ENCODE data around the gene CD2.

The CD2 gene

DNA sequence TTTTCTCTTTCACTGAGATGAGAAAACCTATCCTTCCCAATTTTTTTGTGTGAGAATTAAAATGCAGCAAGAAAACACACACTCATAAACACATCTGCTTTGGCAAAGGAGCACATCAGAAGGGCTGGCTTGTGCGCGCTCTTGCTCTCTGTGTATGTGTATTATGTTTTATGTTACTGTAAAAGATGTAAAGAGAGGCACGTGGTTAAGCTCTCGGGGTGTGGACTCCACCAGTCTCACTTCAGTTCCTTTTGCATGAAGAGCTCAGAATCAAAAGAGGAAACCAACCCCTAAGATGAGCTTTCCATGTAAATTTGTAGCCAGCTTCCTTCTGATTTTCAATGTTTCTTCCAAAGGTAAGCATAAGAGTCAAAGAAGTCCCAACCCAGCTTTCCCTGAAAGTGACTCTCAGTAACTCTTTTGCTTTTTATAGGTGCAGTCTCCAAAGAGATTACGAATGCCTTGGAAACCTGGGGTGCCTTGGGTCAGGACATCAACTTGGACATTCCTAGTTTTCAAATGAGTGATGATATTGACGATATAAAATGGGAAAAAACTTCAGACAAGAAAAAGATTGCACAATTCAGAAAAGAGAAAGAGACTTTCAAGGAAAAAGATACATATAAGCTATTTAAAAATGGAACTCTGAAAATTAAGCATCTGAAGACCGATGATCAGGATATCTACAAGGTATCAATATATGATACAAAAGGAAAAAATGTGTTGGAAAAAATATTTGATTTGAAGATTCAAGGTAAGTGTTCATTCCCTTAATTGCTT lies at the start of gene CD2:
TSS of gene CD2 (plus strand) at position 233 of the 780 bp plus-strand sequence. CDS start at position 296, 63 bp downstream.
- in situ Hi-C loops (cut with HindIII; ENCODE audit: low sequenced_read_pairs) = no loop called here

- in situ Hi-C loops (cut with HindIII; ENCODE audit: low sequenced_read_pairs) = no loop called here
Observed at GRCh38 chr1:116706123-116706522, 48.1 kb upstream of the CD2 start.

DNA sequence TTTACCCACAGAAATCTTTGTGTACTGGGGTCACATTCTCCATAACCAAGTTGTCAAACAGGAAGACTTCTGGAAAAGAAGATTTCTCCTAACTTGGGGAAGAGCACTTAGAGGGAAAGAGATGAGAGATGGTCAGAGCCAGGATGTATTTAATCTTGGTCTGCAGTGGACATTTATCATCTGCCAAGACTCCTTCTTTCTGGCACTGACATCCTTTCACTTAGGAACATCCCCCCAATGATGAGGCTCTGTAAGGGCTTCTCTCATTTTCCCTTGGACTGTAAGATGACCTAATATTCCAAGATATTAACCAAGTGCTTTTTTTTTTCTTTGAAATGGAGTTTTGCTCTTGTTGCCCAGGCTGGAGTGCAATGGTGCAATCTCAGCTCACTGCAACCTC lies 47.4 kb upstream of the CD2 start:
- in situ Hi-C loops (cut with HindIII; ENCODE audit: low sequenced_read_pairs) = no loop called here

DNA sequence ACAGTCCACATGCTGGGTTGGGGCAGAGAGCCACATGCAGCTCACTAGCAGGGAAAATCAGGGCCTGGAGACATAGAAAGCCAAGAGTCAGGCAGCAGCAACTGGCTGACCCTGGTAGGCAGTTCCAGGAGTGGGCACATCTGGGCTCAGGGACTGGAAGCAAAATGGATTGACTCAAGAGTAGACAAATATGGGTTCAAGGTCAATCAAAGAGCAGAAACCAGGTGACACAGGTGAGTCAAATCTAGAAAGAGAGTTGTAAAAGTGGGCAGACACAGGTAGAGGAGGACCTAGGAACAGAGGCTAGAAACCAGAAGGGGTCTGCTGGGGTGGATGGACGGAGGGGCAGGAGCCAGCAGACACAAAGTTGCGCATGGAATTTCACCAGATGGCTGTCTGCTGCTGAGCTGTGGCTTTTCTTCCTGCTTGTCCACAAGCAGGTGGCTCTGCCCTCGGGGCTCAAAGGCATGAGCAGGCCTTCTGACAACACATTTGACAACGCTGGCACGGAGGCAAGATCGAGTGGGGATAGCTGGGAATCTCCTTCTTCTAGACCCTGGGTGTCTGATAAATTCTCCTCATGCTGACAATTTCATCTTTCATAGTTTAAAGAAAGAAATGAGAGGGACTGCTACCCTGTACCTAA lies 45.9 kb upstream of the CD2 start:
- in situ Hi-C loops (cut with HindIII; ENCODE audit: low sequenced_read_pairs) = no loop called here

GRCh38 chr1:116709666-116710167 lies 44.5 kb upstream of the CD2 start:
- in situ Hi-C loops (cut with HindIII; ENCODE audit: low sequenced_read_pairs) = no loop called here

DNA sequence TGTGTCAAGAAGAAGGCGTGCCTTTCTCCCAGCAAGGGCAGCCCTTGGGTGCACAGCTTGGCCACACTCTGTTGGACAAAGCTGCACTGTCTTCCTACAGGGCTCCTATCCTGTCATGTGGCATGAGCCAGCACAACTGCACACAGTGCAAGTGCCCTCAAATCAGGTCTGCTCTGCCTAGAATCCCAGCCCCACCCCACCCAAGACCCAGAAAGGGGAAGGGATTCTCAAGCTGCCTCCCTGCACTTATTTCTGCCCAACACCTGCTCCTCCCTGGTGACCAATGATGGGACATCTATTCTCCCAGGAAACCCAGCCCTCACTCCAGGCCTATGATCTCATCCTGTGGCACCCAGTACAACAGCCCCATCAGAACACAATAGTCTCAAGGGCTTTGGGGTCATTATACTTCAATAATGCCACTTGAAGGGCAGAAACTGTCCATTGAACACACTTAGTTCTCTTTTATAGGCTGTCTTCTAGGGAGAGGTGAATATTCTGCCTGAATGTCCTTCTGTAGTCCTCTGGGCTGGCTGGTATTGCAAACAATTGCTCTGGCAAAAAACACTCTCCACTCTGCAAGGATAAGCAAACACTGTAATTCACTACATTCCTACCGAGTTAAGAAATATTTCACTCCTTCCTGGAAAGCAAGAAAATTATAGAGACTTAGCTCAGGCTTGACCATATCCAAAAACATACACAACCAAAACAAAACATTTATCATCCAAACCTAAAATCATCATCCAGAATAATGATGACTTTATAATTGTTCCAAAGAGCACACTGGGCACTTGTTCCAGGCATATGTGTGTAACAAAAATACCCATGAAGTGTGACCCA lies 43.6 kb upstream of the CD2 start:
- in situ Hi-C loops (cut with HindIII; ENCODE audit: low sequenced_read_pairs) = no loop called here

GRCh38 chr1:116711263-116711840 lies 42.9 kb upstream of the CD2 start:
- in situ Hi-C loops (cut with HindIII; ENCODE audit: low sequenced_read_pairs) = no loop called here

- in situ Hi-C loops (cut with HindIII; ENCODE audit: low sequenced_read_pairs) = no loop called here
Observed at GRCh38 chr1:116712510-116712909, 41.7 kb upstream of the CD2 start.

- in situ Hi-C loops (cut with HindIII; ENCODE audit: low sequenced_read_pairs) = no loop called here
Observed at GRCh38 chr1:116713474-116713873, 40.8 kb upstream of the CD2 start.

DNA sequence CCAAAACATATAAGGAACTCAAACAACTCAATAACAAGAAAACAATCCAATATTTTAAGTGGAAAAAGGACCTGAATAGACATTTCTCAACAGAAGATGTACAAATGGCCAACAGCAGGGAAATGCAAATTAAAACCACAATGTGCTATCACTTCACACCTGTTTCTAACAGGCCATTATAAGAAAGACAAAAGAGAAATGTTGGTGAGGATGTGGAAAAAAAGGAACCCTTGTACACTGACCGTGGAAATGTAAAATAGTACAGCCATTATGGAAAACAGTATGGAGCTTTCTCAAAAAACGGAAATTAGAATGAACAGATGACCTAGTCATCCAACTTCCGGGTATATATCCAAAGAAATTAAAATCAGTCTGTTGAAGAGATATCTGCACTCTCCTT lies 37.8 kb upstream of the CD2 start:
- in situ Hi-C loops (cut with HindIII; ENCODE audit: low sequenced_read_pairs) = no loop called here

GRCh38 chr1:116717318-116717717 lies 36.9 kb upstream of the CD2 start:
- in situ Hi-C loops (cut with HindIII; ENCODE audit: low sequenced_read_pairs) = no loop called here

DNA sequence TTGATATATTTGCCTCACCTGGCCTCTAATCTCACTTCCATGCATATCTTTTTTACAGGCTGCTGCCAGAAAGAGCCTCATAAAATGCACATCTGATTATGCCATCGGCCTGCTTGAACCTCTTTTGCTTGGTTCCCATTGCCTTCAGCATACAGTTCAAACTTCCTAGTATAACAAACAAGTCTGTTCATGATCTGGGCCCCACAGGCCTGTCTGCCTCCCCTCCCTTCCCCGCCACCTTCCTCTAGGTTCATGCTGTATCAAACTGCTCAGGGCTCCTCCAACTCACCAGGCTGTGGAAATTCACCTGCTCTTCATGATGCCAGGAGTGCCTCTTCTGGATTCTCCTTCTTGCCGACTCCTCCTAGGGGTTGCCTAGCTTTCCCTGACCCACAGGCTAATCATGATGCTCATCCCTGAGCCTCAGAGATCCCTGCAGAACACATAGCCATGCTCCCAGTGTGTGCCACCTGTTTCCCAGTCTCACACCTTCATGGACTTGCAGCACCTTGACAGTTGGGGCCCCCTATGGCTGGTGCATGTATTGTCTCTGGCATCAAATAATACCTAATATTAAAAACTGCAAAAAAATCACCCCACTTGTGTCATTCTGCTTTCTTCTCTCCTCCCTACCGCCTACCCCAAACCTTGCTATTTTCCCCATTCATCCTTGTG lies 33.7 kb upstream of the CD2 start:
- in situ Hi-C loops (cut with HindIII; ENCODE audit: low sequenced_read_pairs) = no loop called here

DNA sequence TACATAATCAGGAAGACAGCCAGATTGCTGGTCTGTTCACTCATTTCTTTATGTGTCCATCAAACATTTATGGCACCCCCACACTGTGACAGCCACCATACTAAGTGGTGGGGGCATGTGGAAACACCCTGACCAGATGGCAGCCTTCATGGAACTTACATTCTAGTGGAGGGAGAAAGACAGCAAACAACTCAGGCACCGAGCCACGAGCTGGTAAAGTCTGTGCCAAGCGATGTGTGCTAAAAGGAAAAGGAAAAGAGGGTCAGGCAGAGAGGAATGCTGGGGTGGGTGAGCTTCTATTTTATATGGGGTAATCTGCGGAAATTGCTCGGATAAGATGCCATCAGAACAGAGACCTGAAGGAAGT lies 33.2 kb upstream of the CD2 start:
- in situ Hi-C loops (cut with HindIII; ENCODE audit: low sequenced_read_pairs) = no loop called here

DNA sequence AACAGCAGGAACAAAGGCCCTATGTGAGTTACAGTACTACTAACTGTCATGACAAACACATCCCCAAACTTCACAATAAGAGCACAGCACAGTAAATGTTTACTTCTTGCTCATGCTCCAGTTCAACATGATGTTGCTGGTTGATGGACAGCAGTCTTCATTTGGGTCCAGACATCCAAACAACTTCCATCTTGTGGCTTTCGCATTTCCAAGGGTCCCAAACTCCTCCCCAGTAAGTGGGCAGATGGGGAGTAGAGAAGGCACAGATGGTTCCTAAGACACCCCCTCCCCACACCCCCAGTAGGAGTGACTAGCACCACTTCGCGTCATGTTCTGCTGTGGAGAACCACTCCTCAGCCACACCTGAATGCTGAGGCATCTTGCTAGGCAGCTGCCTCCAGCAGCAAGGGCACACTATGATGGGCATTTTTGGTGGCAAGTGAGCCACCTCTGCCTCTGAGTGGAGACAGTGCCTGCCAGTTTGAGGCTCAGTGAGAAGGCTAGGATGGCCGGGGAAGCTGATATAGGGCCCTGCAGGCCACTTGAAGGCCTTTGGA lies 32.7 kb upstream of the CD2 start:
- in situ Hi-C loops (cut with HindIII; ENCODE audit: low sequenced_read_pairs) = no loop called here

DNA sequence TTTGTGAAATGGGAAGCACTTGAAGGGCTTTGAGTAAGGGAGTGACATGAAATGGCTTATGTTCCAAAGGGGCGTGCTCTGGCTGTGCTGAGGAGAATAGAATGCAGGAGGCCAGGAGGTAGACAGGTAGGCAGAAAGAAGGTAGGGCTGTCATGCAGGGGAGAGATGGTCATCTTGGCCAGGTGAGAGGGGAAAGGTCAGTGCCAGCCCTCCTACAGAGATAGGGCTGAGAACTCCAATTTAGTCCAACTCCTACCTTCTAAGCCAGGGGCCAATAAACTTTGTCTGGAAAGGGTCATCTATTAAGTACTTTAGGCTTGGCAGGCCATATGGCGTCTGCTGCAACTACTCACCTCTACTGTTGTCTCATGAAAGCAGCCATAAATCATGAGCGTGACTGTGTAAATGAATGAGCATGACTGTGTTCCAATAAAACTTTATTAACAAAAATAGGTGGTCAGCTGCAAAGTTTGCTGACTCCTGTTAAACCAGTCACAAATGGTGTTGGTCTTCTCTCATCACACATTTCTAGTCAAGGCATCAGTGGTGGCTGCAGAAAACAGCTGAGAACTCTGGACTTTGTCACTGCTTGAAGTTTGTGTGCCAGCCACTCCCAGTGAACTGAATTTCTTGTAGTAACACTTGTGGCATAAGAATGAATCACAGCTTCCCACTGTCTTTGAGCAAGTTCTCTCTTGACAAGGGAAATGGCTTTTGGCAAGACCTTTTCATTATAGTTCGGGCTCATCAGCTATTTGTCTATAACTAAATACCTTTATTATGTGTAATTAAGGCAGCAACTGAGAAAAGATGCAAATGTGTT lies 32.0 kb upstream of the CD2 start:
- in situ Hi-C loops (cut with HindIII; ENCODE audit: low sequenced_read_pairs) = no loop called here

- in situ Hi-C loops (cut with HindIII; ENCODE audit: low sequenced_read_pairs) = loop anchor here (25.0 kb wide), 1 partner anchor 337 kb away; the partner anchor contains the start of gene TTF2
Observed at GRCh38 chr1:116724765-116725375, 29.4 kb upstream of the CD2 start.

DNA sequence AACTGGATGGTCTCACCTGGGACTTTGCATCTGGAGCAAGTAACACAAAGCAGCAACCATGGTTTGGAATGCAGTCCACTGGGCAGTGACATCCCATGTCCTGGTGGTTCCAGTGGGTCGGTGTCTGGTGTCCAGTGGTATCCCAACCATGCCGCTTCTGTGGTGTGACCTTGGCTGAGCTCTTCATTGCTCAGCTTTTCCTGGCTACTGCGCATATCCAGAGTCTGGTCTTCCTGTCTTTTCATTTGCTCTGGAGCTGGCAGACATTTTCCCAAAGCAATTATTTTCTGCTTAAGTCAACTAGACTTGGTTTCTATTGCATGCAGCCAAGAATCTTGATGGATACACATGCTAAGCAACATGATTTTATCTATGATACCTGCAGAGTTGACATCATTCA lies 28.4 kb upstream of the CD2 start:
- in situ Hi-C loops (cut with HindIII; ENCODE audit: low sequenced_read_pairs) = loop anchor here (25.0 kb wide), 1 partner anchor 337 kb away; the partner anchor contains the start of gene TTF2

DNA sequence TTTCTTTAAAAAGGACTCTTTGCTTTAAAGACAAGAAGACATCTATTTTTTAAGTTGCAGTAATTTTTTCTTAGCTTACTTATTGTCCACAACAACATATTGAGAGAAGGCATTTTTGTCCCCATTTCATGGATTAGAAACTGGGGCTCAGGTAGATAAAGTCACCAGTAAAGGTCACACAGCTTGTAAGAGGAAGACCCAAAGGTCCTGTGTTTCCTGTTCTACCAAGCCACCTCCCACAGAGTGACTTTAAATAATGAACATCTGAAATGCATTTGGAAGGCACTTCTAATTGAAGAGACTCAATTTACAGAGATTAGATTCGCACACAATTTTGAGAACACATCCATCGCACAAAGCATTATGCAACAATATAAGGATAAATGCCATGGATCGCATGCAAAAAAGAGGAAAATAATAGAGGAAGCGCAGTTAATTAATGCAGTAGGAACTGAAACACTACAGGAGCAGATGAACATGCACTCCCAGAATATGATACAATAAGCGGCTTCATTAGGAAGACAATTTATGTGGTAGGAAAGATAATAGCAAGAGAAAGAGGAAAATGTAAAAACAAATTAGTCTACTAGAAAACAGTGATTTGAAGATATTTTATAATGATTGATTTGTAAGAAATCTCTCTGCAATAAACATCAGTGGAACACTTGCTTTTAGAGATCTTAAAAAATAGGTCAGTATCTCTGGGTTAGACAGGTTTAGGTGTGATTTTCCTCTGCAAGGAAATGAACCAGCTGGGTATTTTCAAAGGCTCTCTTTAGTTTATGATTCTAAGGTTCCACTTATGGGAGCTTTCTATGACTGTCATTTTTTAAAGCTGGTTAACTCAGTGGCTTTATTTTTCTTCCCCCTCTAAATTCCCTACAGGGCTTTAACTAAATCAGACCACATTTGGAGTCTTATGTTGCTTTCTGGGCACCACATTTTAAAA lies 27.1 kb upstream of the CD2 start:
- in situ Hi-C loops (cut with HindIII; ENCODE audit: low sequenced_read_pairs) = loop anchor here (25.0 kb wide), 1 partner anchor 335 kb away; the partner anchor contains the start of gene TTF2
